AG04449 (cell line): Measurements from ENCODE around the gene ITGB8.
"Not testable (repeated sequence)": the region's sequence is repeated elsewhere in the genome, so short reads cannot be mapped to it uniquely, and the experiment has no call there.

Experiments
- CTCF ChIA-PET: fragments of 350-600 bp; formaldehyde crosslinking; extraction: SDS; loops from one replicate; lab custom pipeline; 2021; ENCODE audit warnings: antibody characterized with exemption; lab: Yijun Ruan, JAX
- POLR2A ChIA-PET: fragments of 400-600, 350-600 bp; formaldehyde crosslinking; extraction: SDS; loops from one replicate; lab custom pipeline; 2020; ENCODE audit warnings: antibody characterized with exemption, inconsistent platforms; lab: Yijun Ruan, JAX
- DNase-seq: peaks from one replicate; pipeline ENCODE4 v3.0.0-alpha.2; 2010; ENCODE audit warnings: low read depth, low spot score
- H3K4me3 ChIP-seq: 2 replicates; pipeline ENCODE4 v1.5.1; 2011; ENCODE audit warnings: low read depth, mild to moderate bottlenecking, control low read depth, low read length
- TF ChIP-seq, protein P1 (sequence below): IDR thresholded peaks from one replicate; pipeline ENCODE4 v1.5.1; 2011; ENCODE audit warnings: mild to moderate bottlenecking, moderate library complexity, low read length, control low read depth, inconsistent platforms; ENCODE audit not compliant: insufficient read depth; ENCODE audit errors: missing control alignments

The ITGB8 gene

DNA sequence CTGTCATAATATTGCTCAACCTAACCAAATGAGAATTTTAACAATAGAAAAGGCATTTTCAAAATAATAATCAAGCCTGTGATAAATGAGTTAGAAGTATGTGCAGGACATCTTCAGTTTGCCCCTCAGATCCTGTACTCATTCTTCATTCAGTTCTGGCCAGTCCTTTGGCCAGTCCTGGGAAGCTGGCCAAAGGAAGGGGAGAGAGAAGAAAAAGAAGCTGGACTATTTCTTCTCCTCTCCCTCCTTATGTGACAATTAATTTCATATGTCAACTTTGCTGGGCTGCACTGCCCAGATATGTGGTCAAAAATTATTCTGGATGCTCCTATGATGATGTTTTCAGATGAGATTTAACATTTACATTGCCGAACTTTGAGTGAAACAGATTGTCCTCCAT, 31.6 kb upstream of the ITGB8 start:
- H3K4me3 ChIP-seq = no peak overlapping the region
- no peak for DNase-seq
- POLR2A ChIA-PET = no interaction called here
- TF ChIP-seq, protein P1, sequence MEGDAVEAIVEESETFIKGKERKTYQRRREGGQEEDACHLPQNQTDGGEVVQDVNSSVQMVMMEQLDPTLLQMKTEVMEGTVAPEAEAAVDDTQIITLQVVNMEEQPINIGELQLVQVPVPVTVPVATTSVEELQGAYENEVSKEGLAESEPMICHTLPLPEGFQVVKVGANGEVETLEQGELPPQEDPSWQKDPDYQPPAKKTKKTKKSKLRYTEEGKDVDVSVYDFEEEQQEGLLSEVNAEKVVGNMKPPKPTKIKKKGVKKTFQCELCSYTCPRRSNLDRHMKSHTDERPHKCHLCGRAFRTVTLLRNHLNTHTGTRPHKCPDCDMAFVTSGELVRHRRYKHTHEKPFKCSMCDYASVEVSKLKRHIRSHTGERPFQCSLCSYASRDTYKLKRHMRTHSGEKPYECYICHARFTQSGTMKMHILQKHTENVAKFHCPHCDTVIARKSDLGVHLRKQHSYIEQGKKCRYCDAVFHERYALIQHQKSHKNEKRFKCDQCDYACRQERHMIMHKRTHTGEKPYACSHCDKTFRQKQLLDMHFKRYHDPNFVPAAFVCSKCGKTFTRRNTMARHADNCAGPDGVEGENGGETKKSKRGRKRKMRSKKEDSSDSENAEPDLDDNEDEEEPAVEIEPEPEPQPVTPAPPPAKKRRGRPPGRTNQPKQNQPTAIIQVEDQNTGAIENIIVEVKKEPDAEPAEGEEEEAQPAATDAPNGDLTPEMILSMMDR = no peak
- CTCF ChIA-PET = interaction anchor here (0.9 to 1.6 kb wide), 3 partner anchors 13 to 585 kb away, joined by 3 to 5 read pairs (median 4); no protein-coding TSS in a partner anchor

DNA sequence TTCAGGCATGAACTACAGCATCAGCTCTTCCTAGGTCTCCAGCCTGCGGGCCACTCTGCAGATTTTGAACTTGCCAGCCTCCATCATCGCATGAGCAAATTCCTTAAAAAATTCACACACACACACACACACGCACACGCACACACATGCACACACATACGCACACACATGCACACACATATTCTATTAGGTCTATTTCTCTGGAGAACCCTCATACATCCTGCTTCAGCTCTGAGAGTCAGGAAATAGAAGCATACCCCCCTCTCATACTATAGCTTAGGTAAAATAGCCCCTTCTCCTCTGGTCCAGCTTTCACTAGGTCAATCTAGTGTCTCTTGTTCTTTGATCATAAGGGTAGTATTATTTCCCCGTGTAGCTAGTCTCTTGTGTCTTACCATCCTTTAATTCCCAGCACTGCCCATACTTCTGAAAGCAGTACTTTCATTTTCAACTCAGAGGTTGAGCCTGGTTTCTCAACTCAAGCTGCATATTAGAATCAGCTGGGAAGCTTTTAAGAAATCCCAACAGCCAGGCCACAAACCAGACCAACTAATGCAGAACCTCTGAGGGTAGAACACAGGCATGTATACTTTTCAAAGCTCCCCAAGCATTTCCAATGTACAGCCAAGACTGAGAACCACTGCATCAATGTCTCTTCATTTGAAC, 30.9 kb upstream of the ITGB8 start:
- no peak for DNase-seq
- TF ChIP-seq, protein P1 = no peak
- ChIA-PET CTCF (interaction anchor here (0.9 to 1.6 kb wide), 5 partner anchors 10 to 586 kb away, joined by 3 to 5 read pairs (median 4); no protein-coding TSS in a partner anchor), POLR2A (no interaction called here)
- H3K4me3 ChIP-seq = no peak overlapping the region

DNA sequence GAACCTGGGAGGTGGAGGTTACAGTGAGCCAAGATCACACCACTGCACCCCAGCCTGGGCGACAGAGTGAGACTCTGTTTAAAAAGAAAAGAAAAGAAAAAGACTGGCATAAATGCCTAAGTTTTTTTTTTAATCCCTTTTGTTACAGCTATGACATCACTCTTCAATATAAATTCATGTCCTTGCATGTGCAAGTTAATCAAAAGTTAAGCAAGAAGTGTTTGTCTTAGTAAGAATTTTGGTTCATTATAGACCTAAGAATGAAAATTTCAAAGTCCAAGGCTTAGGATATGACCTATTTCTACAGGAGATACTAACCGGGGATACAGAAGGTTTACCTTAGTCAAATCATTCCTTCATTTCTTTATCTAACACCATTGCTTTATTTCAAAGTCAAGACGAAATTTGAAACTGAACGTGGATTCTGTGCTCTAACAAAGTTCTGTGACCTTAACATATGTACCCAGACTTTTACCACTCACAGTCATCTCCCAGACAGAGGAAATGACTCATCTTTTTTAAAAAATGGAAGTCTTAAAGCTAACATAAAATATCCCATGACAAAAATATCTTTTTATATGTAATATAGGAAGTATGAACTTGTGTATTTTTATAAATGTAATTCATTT, 29.3 kb upstream of the ITGB8 start:
- TF ChIP-seq, protein P1 = no peak
- POLR2A ChIA-PET = no interaction called here
- no peak overlapping the region for H3K4me3 ChIP-seq
- CTCF ChIA-PET = interaction anchor here (1.2 to 1.7 kb wide), 2 partner anchors 10 to 11 kb away, joined by 3 to 4 read pairs; no protein-coding TSS in a partner anchor
- DNase-seq = no peak

DNA sequence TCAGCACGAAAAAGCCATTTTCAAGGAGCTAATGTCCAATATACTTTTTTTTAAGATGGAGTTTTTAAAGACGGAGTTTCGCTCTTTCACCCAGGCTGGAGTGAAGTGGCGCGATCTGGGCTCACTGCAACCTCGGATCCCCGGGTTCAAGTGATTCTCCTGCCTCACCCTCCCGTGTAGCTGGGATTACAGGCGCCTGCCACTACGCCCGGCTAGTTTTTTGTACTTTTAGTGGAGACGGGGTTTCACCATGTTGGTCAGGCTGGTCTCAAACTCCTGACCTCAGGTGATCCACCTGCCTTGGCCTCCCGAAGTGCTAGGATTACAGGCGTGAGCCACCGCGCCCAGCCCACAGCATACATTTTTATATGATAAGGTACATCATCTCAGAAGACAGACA, 28.4 kb upstream of the ITGB8 start:
- CTCF ChIA-PET = interaction anchor here (1.2 to 1.7 kb wide), 2 partner anchors 10 to 12 kb away, joined by 3 to 4 read pairs; no protein-coding TSS in a partner anchor
- DNase-seq, POLR2A ChIA-PET, H3K4me3 ChIP-seq: not testable (repeated sequence)

DNA sequence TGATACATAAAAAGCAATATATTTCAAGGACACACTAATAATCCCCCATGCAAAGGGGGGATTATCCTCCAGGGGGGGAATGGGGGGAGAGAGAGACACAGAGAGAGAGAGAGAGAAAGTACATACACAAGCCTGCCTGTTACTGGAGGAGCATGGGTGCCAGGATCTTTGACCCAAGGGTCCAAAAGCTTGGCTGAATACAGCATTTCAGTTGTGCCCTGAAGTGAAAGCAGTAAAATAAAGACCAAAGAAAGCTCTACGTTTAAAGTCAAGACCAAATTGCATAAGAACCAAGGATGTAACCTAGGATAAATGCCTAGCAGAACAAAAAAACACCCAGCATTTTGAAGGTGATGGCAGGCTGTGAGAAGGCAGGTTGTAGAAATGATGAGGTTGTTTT, 27.8 kb upstream of the ITGB8 start:
- CTCF ChIA-PET = interaction anchor here (1.7 kb wide), 1 partner anchor 9 kb away, joined by 4 read pairs; no protein-coding TSS in a partner anchor
- TF ChIP-seq, protein P1 = no peak

DNA sequence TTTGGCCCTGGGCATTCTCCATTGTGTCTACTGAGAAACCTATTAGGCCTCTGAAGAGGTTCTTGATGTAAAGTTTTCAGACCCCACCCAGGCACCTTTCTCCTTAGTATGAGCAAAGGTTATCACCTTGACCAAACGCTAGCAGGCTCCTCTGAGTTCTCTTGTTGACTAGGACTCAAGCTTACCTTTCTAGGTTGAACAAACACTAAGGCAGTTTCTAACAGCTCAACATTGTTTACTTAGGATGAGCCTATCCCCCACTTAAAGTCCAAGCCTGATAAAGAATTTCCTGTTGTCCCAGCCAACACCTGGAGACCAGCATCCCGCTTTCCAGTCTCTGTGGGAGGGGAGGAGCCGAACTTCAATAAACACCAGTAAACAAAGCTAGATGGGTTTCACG, 26.3 kb upstream of the ITGB8 start:
- POLR2A ChIA-PET = no interaction called here
- no peak overlapping the region for H3K4me3 ChIP-seq
- DNase-seq = no peak
- TF ChIP-seq, protein P1 = no peak
- CTCF ChIA-PET = interaction anchor here (0.6 to 1.2 kb wide), 2 partner anchors 9 to 322 kb away, joined by 3 read pairs; no protein-coding TSS in a partner anchor

More for the DNA sequence above, 27.8 kb upstream of the ITGB8 start:
- POLR2A ChIA-PET = no interaction called here
- no peak for DNase-seq
- H3K4me3 ChIP-seq = no peak overlapping the region
